Activated T-helper 17 cell treated with anti-CD3 and anti-CD28 coated beads, Interleukin-2, amount 50 U/mL, for 72 hours (primary cell): ENCODE data around the gene SFTPD. TPM values are rescaled to one million over a fixed set of nuclear protein-coding genes. Genes with fewer than 3 reads are reported as not detected.

ENCODE experiments used
- ATAC-seq: fragments of 150-1000 bp; cut with Tn5 transposase; replicated peaks from 2 replicates; pipeline ENCODE4 v1.10.0; 2021; ENCODE audit warnings: mild to moderate bottlenecking, moderate library complexity
- H3K27ac Mint-ChIP-seq: one replicate; pipeline ENCODE4 v1.8.0; 2022; ENCODE audit warnings: mixed read lengths
- H3K27me3 Mint-ChIP-seq: one replicate; pipeline ENCODE4 v1.8.0; 2022; ENCODE audit warnings: mixed read lengths
- H3K36me3 Mint-ChIP-seq: one replicate; pipeline ENCODE4 v1.8.0; 2022; ENCODE audit warnings: low read depth, mild to moderate bottlenecking, mixed read lengths
- H3K4me1 Mint-ChIP-seq: one replicate; pipeline ENCODE4 v1.8.0; 2022; ENCODE audit warnings: mixed read lengths
- H3K4me3 Mint-ChIP-seq: one replicate; pipeline ENCODE4 v1.8.0; 2022; ENCODE audit warnings: mild to moderate bottlenecking, mixed read lengths
- H3K9me3 Mint-ChIP-seq: one replicate; pipeline ENCODE4 v1.8.0; 2022; ENCODE audit warnings: mixed read lengths
- total RNA-seq, 2 donors: library from RNA; stranded (reverse); gene quantifications; one replicate each; pipeline ENCODE4 v1.2.3, GENCODE V29; 2022

SFTPD gene
- total RNA-seq, 2 donors from 2014 or later, result not detected

DNA sequence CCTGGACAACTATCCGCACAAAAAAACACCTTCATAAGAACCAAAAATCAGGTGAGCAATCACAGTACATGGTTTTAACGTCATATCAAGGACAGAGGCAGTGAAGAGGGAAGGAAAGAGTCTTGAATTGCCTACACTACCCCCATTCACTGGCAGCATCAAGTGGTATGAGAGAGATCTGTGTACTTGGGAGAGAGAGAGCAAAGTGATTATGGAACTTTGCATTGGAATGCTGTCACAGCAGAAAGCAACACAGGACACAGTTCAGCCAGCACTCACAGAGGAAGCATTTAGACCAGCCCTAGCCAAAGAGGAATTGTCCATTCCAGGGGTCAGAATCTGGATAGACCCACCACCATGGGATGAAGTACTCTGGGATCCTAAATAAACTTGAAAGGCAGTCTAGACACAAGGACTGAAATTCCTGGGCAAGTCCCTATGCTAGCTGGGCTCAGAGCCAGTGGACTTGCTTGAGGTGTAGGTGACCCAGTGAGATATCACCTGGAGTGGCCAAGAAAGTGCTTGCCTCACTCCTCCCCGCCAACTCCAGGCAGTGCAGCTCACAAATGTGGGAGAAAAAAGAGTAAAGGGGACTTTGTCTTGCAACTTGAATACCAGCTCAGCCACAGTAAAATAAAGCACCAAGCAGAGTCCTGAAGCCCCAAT lies 30.5 kb upstream of the SFTPD start:
- H3K4me3 Mint-ChIP-seq, result no peak overlapping the region
- H3K36me3 Mint-ChIP-seq, result no peaks in the 10 kb centered on the region

GRCh38 chr10:79976999-79977398 lies 28.1 kb upstream of the SFTPD start:
- Mint-ChIP-seq H3K4me1 (no peaks in the 10 kb centered on the region), H3K27ac (no peak overlapping the region), H3K4me3 (no peak overlapping the region), H3K36me3 (no peaks in the 10 kb centered on the region), H3K27me3 (peaks cover 57% of the 10 kb centered on the region), H3K9me3 (no peaks in the 10 kb centered on the region)
- ATAC-seq, result no peak

More for the DNA sequence above, 30.5 kb upstream of the SFTPD start:
- Mint-ChIP-seq H3K27me3 (peaks cover 53% of the 10 kb centered on the region), H3K27ac (no peak overlapping the region), H3K4me1 (no peaks in the 10 kb centered on the region), H3K9me3 (no peaks in the 10 kb centered on the region)
- ATAC-seq, result no peak

GRCh38 chr10:79970062-79970461 lies 21.2 kb upstream of the SFTPD start:
- H3K4me3 Mint-ChIP-seq, result no peak overlapping the region
- ATAC-seq, result no peak
- no peaks in the 10 kb centered on the region for H3K36me3 Mint-ChIP-seq
- H3K4me1 Mint-ChIP-seq, result no peaks in the 10 kb centered on the region
- H3K27ac Mint-ChIP-seq, result no peak overlapping the region
- peaks cover 7% of the 10 kb centered on the region for H3K9me3 Mint-ChIP-seq
- peaks cover 34% of the 10 kb centered on the region for H3K27me3 Mint-ChIP-seq

GRCh38 chr10:79947787-79948424 lies 999 bp downstream of the SFTPD start:
- no peak for ATAC-seq
- Mint-ChIP-seq H3K9me3 (no peaks in the 10 kb centered on the region), H3K27ac (no peak overlapping the region), H3K27me3 (peaks cover 4% of the 10 kb centered on the region), H3K36me3 (no peaks in the 10 kb centered on the region), H3K4me1 (no peaks in the 10 kb centered on the region), H3K4me3 (no peak overlapping the region)

- H3K27me3 Mint-ChIP-seq, result peaks cover 3% of the 10 kb centered on the region
- ATAC-seq, result no peak
- no peaks in the 10 kb centered on the region for H3K4me1 Mint-ChIP-seq
- no peaks in the 10 kb centered on the region for H3K9me3 Mint-ChIP-seq
- H3K4me3 Mint-ChIP-seq, result no peak overlapping the region
- no peaks in the 10 kb centered on the region for H3K36me3 Mint-ChIP-seq
- H3K27ac Mint-ChIP-seq, result no peak overlapping the region
Measured at GRCh38 chr10:79947083-79947415, 1.9 kb downstream of the SFTPD start.

GRCh38 chr10:79946271-79947082 lies 2.4 kb downstream of the SFTPD start:
- Mint-ChIP-seq H3K4me3 (no peak overlapping the region), H3K9me3 (no peaks in the 10 kb centered on the region), H3K27me3 (peaks cover 3% of the 10 kb centered on the region), H3K36me3 (no peaks in the 10 kb centered on the region), H3K4me1 (no peaks in the 10 kb centered on the region), H3K27ac (no peak overlapping the region)
- ATAC-seq, result no peak

DNA sequence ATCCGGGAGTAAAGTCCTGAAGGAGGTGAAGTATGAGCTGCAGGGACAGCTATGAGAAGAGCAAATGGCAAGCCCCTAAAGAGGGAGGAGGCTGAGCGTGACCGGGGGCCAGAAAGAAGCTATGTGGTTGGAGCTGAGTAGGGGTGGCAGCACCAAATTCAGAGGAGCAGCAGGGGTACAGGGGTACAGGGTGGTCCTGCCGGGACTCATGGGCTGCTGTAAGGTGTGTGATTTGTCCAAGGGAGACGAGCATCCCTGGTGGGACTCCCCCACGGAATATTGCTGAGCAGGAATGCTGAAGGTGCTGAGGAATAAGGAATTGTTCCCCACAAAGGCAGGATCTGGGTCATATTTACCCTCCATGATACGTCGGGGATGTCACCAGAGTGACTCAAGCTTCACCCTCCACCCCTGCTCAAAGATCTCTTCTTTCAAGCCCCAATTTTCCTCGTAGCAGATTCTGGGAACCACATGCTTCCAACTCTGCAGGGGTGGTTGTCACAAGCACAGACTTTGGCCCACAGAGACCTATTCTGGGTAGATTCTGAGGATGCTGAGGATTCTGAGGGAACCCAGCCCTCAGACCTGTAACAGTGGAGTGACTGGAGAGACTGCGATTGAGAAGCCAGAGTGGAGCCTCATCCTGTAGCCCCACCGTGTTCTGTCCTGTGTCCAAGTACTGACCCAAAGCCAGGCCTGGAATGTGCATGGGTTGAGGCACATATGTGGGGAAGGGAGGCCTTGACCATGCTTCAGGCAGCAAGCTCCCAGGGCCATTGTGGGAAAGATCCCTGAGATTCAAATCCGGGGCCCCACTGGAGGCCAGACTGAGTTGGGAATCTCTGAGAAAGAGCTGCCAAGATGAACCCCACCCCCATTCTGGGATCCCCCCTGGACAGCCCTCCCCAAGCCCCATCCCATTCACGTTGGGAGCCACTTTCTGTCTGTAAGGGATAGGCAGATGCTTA lies 4.2 kb downstream of the SFTPD start:
- H3K4me3 Mint-ChIP-seq, result no peak overlapping the region
- H3K27me3 Mint-ChIP-seq, result no peaks in the 10 kb centered on the region
- H3K9me3 Mint-ChIP-seq, result no peaks in the 10 kb centered on the region
- H3K36me3 Mint-ChIP-seq, result no peaks in the 10 kb centered on the region
- no peaks in the 10 kb centered on the region for H3K4me1 Mint-ChIP-seq
- no peak overlapping the region for H3K27ac Mint-ChIP-seq
- no peak for ATAC-seq

DNA sequence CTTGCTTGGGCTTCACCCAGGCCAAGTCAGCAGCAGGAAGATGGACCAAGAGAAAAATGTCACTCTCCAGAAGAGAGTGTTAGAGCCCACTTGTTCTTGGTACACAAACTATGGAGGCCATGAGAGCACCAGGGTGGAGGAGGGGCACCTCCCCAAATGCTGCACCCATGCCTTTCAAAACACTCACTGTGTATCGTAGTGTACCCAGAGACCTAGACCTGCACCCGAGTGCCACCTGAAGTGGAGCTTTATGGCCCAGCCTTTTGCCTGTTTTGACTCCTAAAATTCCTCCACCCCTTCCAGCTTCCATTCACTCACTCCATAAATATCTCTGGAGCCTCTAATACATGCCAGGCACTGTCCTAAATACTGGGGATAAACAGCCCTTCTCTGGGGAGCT lies 5.0 kb downstream of the SFTPD start:
- H3K9me3 Mint-ChIP-seq, result no peaks in the 10 kb centered on the region
- ATAC-seq, result no peak
- H3K27me3 Mint-ChIP-seq, result no peaks in the 10 kb centered on the region
- no peak overlapping the region for H3K27ac Mint-ChIP-seq
- H3K4me1 Mint-ChIP-seq, result no peaks in the 10 kb centered on the region
- H3K4me3 Mint-ChIP-seq, result no peak overlapping the region
- no peaks in the 10 kb centered on the region for H3K36me3 Mint-ChIP-seq

GRCh38 chr10:79942261-79943185 lies 6.4 kb downstream of the SFTPD start:
- Mint-ChIP-seq H3K27me3 (peaks cover 3% of the 10 kb centered on the region), H3K9me3 (no peaks in the 10 kb centered on the region), H3K4me1 (peaks cover 4% of the 10 kb centered on the region), H3K27ac (no peak overlapping the region), H3K4me3 (no peak overlapping the region), H3K36me3 (no peaks in the 10 kb centered on the region)
- no peak for ATAC-seq

DNA sequence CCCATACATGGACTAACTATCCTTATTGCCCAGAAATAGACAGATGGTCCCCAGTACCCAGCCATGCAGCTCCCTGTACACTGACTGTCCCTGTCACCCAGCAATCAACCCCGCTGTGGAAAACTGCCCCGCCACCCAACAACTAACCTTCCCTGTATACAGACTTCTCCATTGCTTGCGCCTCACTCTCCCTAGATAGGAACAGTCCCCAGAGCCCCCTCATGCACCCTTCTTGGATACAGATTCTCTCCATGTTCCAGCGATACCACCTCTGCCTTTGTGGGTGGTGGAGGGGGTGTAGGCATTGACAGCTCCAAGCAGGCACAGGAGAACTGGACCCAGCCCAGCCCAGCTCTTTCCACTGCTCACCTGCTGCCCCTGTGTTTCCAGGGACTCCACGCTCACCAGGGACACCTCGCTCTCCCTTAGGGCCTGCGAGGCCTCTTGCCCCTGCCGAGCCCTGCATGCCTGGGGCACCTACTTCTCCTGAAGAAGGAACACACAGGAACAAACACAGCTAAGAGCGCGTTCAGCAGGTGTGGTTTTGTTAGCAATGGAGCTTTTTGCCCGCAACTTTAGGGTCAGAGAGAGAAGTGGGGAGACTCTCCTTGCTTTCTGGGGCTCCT lies 7.2 kb downstream of the SFTPD start:
- Mint-ChIP-seq H3K36me3 (no peaks in the 10 kb centered on the region), H3K27me3 (peaks cover 3% of the 10 kb centered on the region), H3K27ac (no peak overlapping the region), H3K4me1 (peaks cover 4% of the 10 kb centered on the region), H3K9me3 (no peaks in the 10 kb centered on the region), H3K4me3 (no peak overlapping the region)
- ATAC-seq, result no peak

DNA sequence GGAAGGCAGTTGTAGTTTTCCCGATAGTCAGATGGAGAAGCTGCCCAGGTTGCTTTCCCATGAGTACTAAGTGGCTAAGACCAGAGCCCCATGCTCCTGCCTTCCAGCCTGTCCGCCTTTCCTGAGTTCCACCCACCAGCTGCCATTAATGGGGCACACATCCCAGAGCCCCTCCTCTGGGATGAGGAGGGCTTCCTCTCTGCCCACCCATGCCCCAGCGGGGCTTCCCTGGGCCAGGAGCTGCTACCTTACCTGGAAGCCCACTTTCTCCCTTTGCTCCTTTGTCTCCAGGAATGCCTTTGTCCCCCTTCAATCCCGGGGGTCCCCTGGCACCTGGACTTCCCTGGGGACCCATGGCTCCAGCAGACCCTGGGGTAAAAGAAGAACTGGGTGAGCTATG lies 7.8 kb downstream of the SFTPD start:
- Mint-ChIP-seq H3K36me3 (no peaks in the 10 kb centered on the region), H3K27ac (no peak overlapping the region), H3K9me3 (no peaks in the 10 kb centered on the region), H3K4me3 (no peak overlapping the region), H3K4me1 (peaks cover 4% of the 10 kb centered on the region), H3K27me3 (peaks cover 3% of the 10 kb centered on the region)
- ATAC-seq, result no peak

DNA sequence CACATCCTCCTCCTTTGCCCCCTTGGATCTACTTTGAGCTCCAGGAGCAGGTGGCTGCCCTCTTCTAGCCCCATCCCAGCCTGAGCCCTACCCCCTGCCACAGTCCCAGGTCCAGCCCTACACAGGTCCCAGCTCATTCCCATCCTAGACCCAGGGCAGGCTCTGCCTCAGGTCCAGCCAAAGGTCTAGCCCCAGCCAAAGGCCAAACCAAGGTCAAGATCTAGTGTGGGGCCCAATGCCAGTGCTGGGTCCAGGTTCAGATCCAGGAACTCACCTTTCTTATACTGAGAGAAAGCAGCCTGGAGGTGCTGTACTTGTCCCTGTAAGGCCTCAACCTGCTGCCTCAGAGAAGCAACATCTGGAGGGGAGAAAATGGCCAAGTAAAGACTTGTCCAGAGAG lies 8.5 kb downstream of the SFTPD start:
- H3K27ac Mint-ChIP-seq, result no peak overlapping the region
- no peaks in the 10 kb centered on the region for H3K36me3 Mint-ChIP-seq
- H3K4me1 Mint-ChIP-seq, result peaks cover 4% of the 10 kb centered on the region
- no peak overlapping the region for H3K4me3 Mint-ChIP-seq
- ATAC-seq, result no peak
- H3K9me3 Mint-ChIP-seq, result no peaks in the 10 kb centered on the region
- peaks cover 3% of the 10 kb centered on the region for H3K27me3 Mint-ChIP-seq

GRCh38 chr10:79939969-79940368 lies 8.9 kb downstream of the SFTPD start:
- peaks cover 4% of the 10 kb centered on the region for H3K4me1 Mint-ChIP-seq
- H3K36me3 Mint-ChIP-seq, result no peaks in the 10 kb centered on the region
- no peak overlapping the region for H3K27ac Mint-ChIP-seq
- H3K9me3 Mint-ChIP-seq, result no peaks in the 10 kb centered on the region
- ATAC-seq, result no peak
- H3K27me3 Mint-ChIP-seq, result peaks cover 4% of the 10 kb centered on the region
- H3K4me3 Mint-ChIP-seq, result no peak overlapping the region
